ENCODE measurements around the gene ZFP3.
"Not testable (repeated sequence)": the region's sequence is repeated elsewhere in the genome, so short reads cannot be mapped to it uniquely, and the experiment has no call there.

Gene ZFP3

GRCh38 chr17:5132503-5133225, 54.4 kb downstream of the ZFP3 start:
- not testable (repeated sequence) for H3K4me3 ChIP-seq (ENCODE audit: severe bottlenecking); H3K27ac ChIP-seq (ENCODE audit: poor library complexity, severe bottlenecking); H3K36me3 ChIP-seq (ENCODE audit: low read depth); H3K9me3 ChIP-seq (ENCODE audit: severe bottlenecking); H3K27me3 ChIP-seq (ENCODE audit: insufficient read depth, poor library complexity, severe bottlenecking); H3K4me1 ChIP-seq (ENCODE audit: insufficient read depth, poor library complexity, severe bottlenecking); DNase-seq (ENCODE audit: low spot score); ATAC-seq (ENCODE audit: low read depth)

GRCh38 chr17:5133311-5133710, 55.0 kb downstream of the ZFP3 start:
- H3K27ac ChIP-seq (ENCODE audit: poor library complexity, severe bottlenecking): no peak overlapping the region
- DNase-seq (ENCODE audit: low spot score) (no peak), ATAC-seq (ENCODE audit: low read depth) (no peak)
- H3K27me3 ChIP-seq (ENCODE audit: insufficient read depth, poor library complexity, severe bottlenecking): no peaks in the 10 kb centered on the region
- no peaks in the 10 kb centered on the region for H3K4me1 ChIP-seq (ENCODE audit: insufficient read depth, poor library complexity, severe bottlenecking)
- no peak overlapping the region for H3K4me3 ChIP-seq (ENCODE audit: severe bottlenecking)
- H3K9me3 ChIP-seq (ENCODE audit: severe bottlenecking): no peaks in the 10 kb centered on the region
- TF ChIP-seq CTCF (IDR thresholded peaks at IDR 0.05; ENCODE audit: poor library complexity, severe bottlenecking): no peak
- no peaks in the 10 kb centered on the region for H3K36me3 ChIP-seq (ENCODE audit: low read depth)

DNA sequence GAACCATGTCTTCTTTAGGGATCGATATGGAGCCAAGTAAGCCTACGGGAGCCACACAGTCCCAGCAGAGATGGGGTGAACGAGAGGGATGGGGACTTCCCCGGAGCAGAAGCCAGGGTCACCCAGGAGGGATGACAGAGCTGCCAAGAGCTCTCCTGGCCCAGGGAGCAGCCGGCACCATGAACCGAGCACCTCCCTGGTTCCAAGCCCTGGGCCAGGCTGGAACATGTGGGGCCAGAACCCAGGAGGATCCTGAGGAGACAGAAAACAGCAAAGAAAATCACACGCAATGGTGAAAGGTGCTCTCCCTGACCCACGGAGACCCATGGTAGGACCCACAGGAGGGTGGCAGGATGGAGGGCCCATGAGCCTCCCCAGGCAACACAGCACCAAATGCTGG, 55.7 kb downstream of the ZFP3 start:
- H3K4me1 ChIP-seq (ENCODE audit: insufficient read depth, poor library complexity, severe bottlenecking); H3K27ac ChIP-seq (ENCODE audit: poor library complexity, severe bottlenecking); H3K27me3 ChIP-seq (ENCODE audit: insufficient read depth, poor library complexity, severe bottlenecking); ATAC-seq (ENCODE audit: low read depth); H3K36me3 ChIP-seq (ENCODE audit: low read depth); H3K4me3 ChIP-seq (ENCODE audit: severe bottlenecking); DNase-seq (ENCODE audit: low spot score); H3K9me3 ChIP-seq (ENCODE audit: severe bottlenecking): not testable (repeated sequence)

DNA sequence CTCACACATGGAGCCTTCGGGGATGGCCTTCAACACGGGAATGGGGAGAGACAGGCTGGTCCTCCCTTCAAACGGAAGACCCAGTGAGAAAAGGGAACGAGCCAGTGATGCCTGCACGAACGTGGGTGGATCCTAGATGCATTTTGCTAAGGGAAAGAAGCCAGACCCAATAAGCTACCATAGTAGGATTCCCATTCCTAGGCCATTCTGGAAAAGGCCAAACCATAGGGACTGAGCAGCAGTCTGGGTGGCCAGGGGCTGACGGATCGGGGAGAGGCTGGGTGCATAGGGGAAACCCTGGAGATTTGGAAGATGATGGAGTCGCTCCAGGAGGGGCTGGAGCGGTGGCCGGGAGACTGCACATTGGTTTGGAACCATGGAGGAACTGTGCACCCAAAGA, 56.3 kb downstream of the ZFP3 start:
- not testable (repeated sequence) for H3K4me1 ChIP-seq (ENCODE audit: insufficient read depth, poor library complexity, severe bottlenecking); DNase-seq (ENCODE audit: low spot score); H3K9me3 ChIP-seq (ENCODE audit: severe bottlenecking); H3K4me3 ChIP-seq (ENCODE audit: severe bottlenecking); H3K36me3 ChIP-seq (ENCODE audit: low read depth); H3K27ac ChIP-seq (ENCODE audit: poor library complexity, severe bottlenecking); H3K27me3 ChIP-seq (ENCODE audit: insufficient read depth, poor library complexity, severe bottlenecking); ATAC-seq (ENCODE audit: low read depth)

DNA sequence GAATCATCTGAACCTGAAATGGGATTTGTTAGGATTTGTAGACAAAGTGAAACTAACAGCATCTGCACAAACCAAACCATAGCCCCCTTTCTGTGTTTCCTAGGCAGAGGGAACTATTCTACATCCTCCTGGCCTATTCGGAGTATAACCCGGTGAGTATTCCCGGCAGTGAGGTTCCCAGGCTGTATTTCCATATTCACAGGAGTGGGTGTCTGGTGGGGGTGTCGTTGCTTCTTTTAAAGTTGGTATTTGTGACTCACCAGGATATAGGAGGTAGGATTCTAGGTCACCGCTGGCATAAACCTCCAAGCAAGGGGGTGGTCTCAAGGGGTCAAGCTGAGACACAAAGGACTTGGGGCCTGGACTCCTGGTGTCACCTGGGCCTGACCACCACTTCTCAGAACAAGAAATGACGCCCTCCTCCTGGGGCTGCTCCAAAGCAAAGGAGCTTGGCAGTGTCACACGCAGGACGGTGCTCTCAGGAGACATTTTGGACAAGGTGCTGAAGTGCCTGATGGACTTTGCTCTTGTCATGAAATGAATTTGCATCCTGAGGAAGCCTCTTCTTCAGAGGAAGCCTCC, 57.0 kb downstream of the ZFP3 start:
- H3K27me3 ChIP-seq (ENCODE audit: insufficient read depth, poor library complexity, severe bottlenecking); H3K4me1 ChIP-seq (ENCODE audit: insufficient read depth, poor library complexity, severe bottlenecking); H3K4me3 ChIP-seq (ENCODE audit: severe bottlenecking); H3K36me3 ChIP-seq (ENCODE audit: low read depth); H3K27ac ChIP-seq (ENCODE audit: poor library complexity, severe bottlenecking); DNase-seq (ENCODE audit: low spot score); ATAC-seq (ENCODE audit: low read depth); H3K9me3 ChIP-seq (ENCODE audit: severe bottlenecking): not testable (repeated sequence)

DNA sequence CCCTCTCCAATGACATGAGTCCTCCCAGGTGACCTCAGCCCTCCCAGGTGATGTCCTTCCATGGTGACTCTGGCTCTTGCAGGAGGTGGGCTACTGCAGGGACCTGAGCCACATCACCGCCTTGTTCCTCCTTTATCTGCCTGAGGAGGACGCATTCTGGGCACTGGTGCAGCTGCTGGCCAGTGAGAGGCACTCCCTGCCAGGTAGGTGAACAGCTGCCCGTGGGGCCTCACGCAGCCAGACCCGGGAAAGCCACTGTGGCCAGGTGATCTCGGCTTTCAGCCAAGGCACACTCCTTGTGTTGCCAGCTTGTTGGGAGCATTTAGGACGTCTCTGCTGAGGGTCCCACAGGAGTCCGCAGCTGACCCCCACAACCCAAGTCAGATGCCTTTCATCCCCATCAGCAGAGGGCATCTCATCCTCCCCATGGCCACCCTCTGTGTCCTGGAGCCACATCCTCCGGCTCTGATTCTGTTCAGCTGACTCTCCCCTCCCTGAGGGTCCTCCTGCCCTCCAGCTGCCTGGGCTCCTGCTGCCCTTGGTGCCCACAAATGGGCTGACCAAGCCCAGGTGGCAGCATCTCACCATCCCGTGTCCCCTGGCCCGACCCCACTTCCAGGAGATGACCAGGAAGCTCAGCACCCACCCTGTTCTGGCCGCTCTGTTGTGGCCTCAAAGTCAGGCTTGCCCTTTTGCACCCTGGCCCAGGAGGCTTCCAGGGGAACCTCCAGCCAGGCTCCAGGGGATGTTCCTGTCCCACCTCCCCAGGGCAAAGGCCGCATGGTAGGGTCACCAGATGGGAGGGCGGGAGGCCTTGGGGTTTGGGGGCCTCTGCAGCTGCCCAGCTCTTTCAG, 57.7 kb downstream of the ZFP3 start:
- ATAC-seq (ENCODE audit: low read depth): no peak
- Histone ChIP-seq H3K36me3 (ENCODE audit: low read depth) (no peaks in the 10 kb centered on the region), H3K4me1 (ENCODE audit: insufficient read depth, poor library complexity, severe bottlenecking) (no peaks in the 10 kb centered on the region), H3K27ac (ENCODE audit: poor library complexity, severe bottlenecking) (no peak overlapping the region), H3K27me3 (ENCODE audit: insufficient read depth, poor library complexity, severe bottlenecking) (no peaks in the 10 kb centered on the region), H3K4me3 (ENCODE audit: severe bottlenecking) (no peak overlapping the region), H3K9me3 (ENCODE audit: severe bottlenecking) (no peaks in the 10 kb centered on the region)
- no peak for DNase-seq (ENCODE audit: low spot score)
- no peak for TF ChIP-seq CTCF (IDR thresholded peaks at IDR 0.05; ENCODE audit: poor library complexity, severe bottlenecking)

- H3K36me3 ChIP-seq (ENCODE audit: low read depth); DNase-seq (ENCODE audit: low spot score); H3K4me3 ChIP-seq (ENCODE audit: severe bottlenecking); H3K27me3 ChIP-seq (ENCODE audit: insufficient read depth, poor library complexity, severe bottlenecking); H3K27ac ChIP-seq (ENCODE audit: poor library complexity, severe bottlenecking); ATAC-seq (ENCODE audit: low read depth); H3K9me3 ChIP-seq (ENCODE audit: severe bottlenecking); H3K4me1 ChIP-seq (ENCODE audit: insufficient read depth, poor library complexity, severe bottlenecking): not testable (repeated sequence)
Observed at GRCh38 chr17:5136580-5137412, 58.5 kb downstream of the ZFP3 start.

- H3K27me3 ChIP-seq (ENCODE audit: insufficient read depth, poor library complexity, severe bottlenecking); ATAC-seq (ENCODE audit: low read depth); H3K4me3 ChIP-seq (ENCODE audit: severe bottlenecking): not testable (repeated sequence)
Observed at GRCh38 chr17:5137511-5138197, 59.4 kb downstream of the ZFP3 start.

More at GRCh38 chr17:5137511-5138197, 59.4 kb downstream of the ZFP3 start:
- H3K27ac ChIP-seq (ENCODE audit: poor library complexity, severe bottlenecking); DNase-seq (ENCODE audit: low spot score); H3K9me3 ChIP-seq (ENCODE audit: severe bottlenecking); H3K36me3 ChIP-seq (ENCODE audit: low read depth); H3K4me1 ChIP-seq (ENCODE audit: insufficient read depth, poor library complexity, severe bottlenecking): not testable (repeated sequence)

Measured in RWPE2 (cell line).